Panc1 (cell line): ENCODE data around the gene CASP3. TPM values are rescaled to one million over a fixed set of nuclear protein-coding genes. Genes with fewer than 3 reads are reported as not detected.
"Not testable (repeated sequence)": the region's sequence is repeated elsewhere in the genome, so short reads cannot be mapped to it uniquely, and the experiment has no call there.

Experiments
- ATAC-seq: fragments of 200-7000 bp; cut with Tn5 transposase; 2 replicates; pipeline ENCODE4 v1.9.1; 2020; ENCODE audit warnings: mild to moderate bottlenecking, moderate library complexity
- BruUV-seq: library from RNA; stranded (reverse); fragments of 400-500 nt; replicated peaks from 2 replicates; lab custom pipeline; 2021; lab: Mats Ljungman, UMichigan
- CTCF ChIA-PET: fragments of 300-600 bp; sonication (Branson Sonifier 250); formaldehyde crosslinking; loops from one replicate; lab custom pipeline; 2022; ENCODE audit warnings: antibody characterized with exemption; lab: Charles Lee
- POLR2A ChIA-PET: fragments of 300-600 bp; sonication (Branson Sonifier 250); formaldehyde crosslinking; loops from one replicate; lab custom pipeline; 2022; ENCODE audit warnings: antibody characterized with exemption; lab: Charles Lee
- DNase-seq: peaks from one replicate; pipeline ENCODE4 v3.0.0-alpha.2; 2010; ENCODE audit warnings: low read depth, low spot score
- H3K27ac ChIP-seq: 2 replicates; pipeline ENCODE4 v1.5.1; 2011; ENCODE audit warnings: mild to moderate bottlenecking, low read length, inconsistent platforms
- H3K27me3 ChIP-seq: fragments of 200-500 bp; sonication (Bioruptor generic); 2 replicates; pipeline ENCODE4 v1.6.0; 2014; ENCODE audit warnings: low read length, inconsistent platforms; ENCODE audit not compliant: control insufficient read depth, insufficient read depth
- H3K36me3 ChIP-seq: fragments of 200-500 bp; sonication (Bioruptor generic); 2 replicates; pipeline ENCODE4 v1.5.1; 2014; ENCODE audit warnings: inconsistent platforms, mild to moderate bottlenecking, low read length, moderate library complexity; ENCODE audit not compliant: control insufficient read depth, insufficient read depth
- H3K4me1 ChIP-seq: 2 replicates; pipeline ENCODE4 v1.5.1; 2011; ENCODE audit warnings: inconsistent platforms, mild to moderate bottlenecking, low read length, moderate library complexity; ENCODE audit not compliant: control insufficient read depth, insufficient read depth
- H3K4me3 ChIP-seq, 2 experiments: 2 replicates each; pipeline ENCODE4 v1.5.1; 2011 to 2012; ENCODE audit warnings: low read depth in 2 of 2, low read length in 2 of 2, mild to moderate bottlenecking in 2 of 2, inconsistent platforms in 1 of 2, moderate library complexity in 1 of 2
- H3K9me3 ChIP-seq: fragments of 200-500 bp; sonication (Bioruptor generic); 2 replicates; pipeline ENCODE4 v1.5.1; 2014; ENCODE audit warnings: low read depth, mild to moderate bottlenecking, inconsistent platforms, low read length, moderate library complexity; ENCODE audit not compliant: control insufficient read depth, insufficient read depth
- POLR2AphosphoS5 ChIP-seq: IDR thresholded peaks from 2 replicates; pipeline ENCODE4 v1.6.1; 2012; ENCODE audit warnings: mild to moderate bottlenecking, low read depth, low read length, moderate library complexity
- SIN3A ChIP-seq: IDR thresholded peaks from 2 replicates; pipeline ENCODE4 v1.6.1; 2012; ENCODE audit warnings: low read depth, mild to moderate bottlenecking, low read length, moderate library complexity, borderline replicate concordance; ENCODE audit not compliant: insufficient read depth
- TCF7L2 ChIP-seq: IDR thresholded peaks from 2 replicates; pipeline ENCODE4 v1.6.1; 2011; ENCODE audit warnings: mild to moderate bottlenecking, low read depth, low read length, inconsistent platforms
- in situ Hi-C: cut with HindIII; loops from 2 replicates; pipeline ENCODE4 v1.10.0; 2016; ENCODE audit warnings: low sequenced_read_pairs, low pct_unique_long_range_greater_than_20kb
- intact Hi-C: fragments of 100-400 bp; cut with micrococcal nuclease; formaldehyde crosslinking; loops from one replicate; pipeline ENCODE4 v1.10.0; 2022; ENCODE audit not compliant: unreplicated experiment
- total RNA-seq: library from RNA; stranded (reverse); gene quantifications from one replicate; pipeline ENCODE4 v1.2.1, GENCODE V29; 2021; ENCODE audit not compliant: unreplicated experiment
- TF ChIP-seq, protein P1 (sequence below): fragments of 450-650 bp; IDR thresholded peaks from 2 replicates; pipeline ENCODE4 v1.5.1; 2017; ENCODE audit warnings: mild to moderate bottlenecking
- TF ChIP-seq, protein P2 (sequence below), 2 experiments: IDR thresholded peaks; 2 replicates each; pipeline ENCODE4 v1.6.1; 2011 to 2012; ENCODE audit warnings: low read depth in 2 of 2, control low read depth in 1 of 2, low read length in 1 of 2, mild to moderate bottlenecking in 1 of 2, moderate library complexity in 1 of 2; ENCODE audit not compliant: insufficient read depth in 1 of 2

CASP3 gene
- total RNA-seq, 1 experiment from 2014 or later: 24.3 TPM

DNA sequence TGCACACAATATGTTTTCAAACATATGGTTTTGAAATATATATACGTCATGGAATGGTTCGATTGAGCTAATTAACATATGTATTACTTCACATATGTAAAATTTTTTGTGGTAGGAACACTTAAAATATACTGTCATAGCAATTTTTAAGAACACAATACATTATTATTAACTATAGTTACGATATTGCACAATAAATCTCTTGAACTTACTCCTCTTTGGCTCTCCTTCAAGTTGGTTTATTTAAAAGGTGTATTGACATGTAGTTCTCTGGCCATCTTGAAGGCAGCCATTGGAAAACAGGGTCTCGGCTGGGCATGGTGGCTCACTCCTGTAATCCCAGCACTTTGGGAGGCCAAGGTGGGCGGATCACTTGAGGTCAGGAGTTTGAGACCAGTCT, 53.8 kb downstream of the CASP3 start:
- intact Hi-C loops (no loop called here), in situ Hi-C loops (no loop called here)

DNA sequence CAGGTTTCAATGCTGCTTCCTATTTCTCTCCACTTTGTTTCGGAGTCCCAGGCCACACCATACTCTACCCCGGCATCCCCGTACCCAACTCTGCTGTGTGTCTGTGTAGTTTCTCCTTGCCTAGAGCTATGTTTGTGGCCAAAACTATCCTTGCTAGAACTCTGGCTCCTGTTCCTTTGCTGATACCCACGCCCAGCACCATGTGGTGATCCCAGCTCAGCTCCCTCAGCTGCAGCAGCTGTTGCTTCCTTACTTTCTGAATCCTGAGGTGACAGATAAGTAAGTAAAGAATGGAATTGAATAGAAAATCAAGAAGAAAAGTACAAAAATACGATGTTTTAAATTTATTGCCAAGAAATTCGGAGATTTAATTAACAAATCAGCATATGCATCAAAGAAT, 55.8 kb downstream of the CASP3 start:
- no peaks in the 10 kb centered on the region for H3K27me3 ChIP-seq
- no peaks in the 10 kb centered on the region for H3K36me3 ChIP-seq
- in situ Hi-C loops (no loop called here), intact Hi-C loops (no loop called here)
- no peaks in the 10 kb centered on the region for H3K4me1 ChIP-seq
- ChIA-PET POLR2A (no interaction called here), CTCF (interaction anchor here (0.6 kb wide), 1 partner anchor 604 kb away, joined by 5 read pairs; no protein-coding TSS in a partner anchor)
- BruUV-seq: no TSS peak
- H3K27ac ChIP-seq: no peak overlapping the region
- TF ChIP-seq SIN3A: no peak
- TF ChIP-seq, protein P1, sequence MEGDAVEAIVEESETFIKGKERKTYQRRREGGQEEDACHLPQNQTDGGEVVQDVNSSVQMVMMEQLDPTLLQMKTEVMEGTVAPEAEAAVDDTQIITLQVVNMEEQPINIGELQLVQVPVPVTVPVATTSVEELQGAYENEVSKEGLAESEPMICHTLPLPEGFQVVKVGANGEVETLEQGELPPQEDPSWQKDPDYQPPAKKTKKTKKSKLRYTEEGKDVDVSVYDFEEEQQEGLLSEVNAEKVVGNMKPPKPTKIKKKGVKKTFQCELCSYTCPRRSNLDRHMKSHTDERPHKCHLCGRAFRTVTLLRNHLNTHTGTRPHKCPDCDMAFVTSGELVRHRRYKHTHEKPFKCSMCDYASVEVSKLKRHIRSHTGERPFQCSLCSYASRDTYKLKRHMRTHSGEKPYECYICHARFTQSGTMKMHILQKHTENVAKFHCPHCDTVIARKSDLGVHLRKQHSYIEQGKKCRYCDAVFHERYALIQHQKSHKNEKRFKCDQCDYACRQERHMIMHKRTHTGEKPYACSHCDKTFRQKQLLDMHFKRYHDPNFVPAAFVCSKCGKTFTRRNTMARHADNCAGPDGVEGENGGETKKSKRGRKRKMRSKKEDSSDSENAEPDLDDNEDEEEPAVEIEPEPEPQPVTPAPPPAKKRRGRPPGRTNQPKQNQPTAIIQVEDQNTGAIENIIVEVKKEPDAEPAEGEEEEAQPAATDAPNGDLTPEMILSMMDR: no peak
- no peak for TF ChIP-seq POLR2AphosphoS5
- TF ChIP-seq, protein P2, sequence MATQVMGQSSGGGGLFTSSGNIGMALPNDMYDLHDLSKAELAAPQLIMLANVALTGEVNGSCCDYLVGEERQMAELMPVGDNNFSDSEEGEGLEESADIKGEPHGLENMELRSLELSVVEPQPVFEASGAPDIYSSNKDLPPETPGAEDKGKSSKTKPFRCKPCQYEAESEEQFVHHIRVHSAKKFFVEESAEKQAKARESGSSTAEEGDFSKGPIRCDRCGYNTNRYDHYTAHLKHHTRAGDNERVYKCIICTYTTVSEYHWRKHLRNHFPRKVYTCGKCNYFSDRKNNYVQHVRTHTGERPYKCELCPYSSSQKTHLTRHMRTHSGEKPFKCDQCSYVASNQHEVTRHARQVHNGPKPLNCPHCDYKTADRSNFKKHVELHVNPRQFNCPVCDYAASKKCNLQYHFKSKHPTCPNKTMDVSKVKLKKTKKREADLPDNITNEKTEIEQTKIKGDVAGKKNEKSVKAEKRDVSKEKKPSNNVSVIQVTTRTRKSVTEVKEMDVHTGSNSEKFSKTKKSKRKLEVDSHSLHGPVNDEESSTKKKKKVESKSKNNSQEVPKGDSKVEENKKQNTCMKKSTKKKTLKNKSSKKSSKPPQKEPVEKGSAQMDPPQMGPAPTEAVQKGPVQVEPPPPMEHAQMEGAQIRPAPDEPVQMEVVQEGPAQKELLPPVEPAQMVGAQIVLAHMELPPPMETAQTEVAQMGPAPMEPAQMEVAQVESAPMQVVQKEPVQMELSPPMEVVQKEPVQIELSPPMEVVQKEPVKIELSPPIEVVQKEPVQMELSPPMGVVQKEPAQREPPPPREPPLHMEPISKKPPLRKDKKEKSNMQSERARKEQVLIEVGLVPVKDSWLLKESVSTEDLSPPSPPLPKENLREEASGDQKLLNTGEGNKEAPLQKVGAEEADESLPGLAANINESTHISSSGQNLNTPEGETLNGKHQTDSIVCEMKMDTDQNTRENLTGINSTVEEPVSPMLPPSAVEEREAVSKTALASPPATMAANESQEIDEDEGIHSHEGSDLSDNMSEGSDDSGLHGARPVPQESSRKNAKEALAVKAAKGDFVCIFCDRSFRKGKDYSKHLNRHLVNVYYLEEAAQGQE (IDR thresholded peaks at IDR 0.05; ENCODE audit: insufficient read depth in 1 of 2, low read depth in 2 of 2, low read length in 1 of 2): no peak
- TF ChIP-seq TCF7L2: no peak
- H3K9me3 ChIP-seq: no peaks in the 10 kb centered on the region
- H3K4me3 ChIP-seq: no peak overlapping the region
- no peak for ATAC-seq
- no peak for DNase-seq

More for the DNA sequence above, 53.8 kb downstream of the CASP3 start:
- BruUV-seq: no TSS peak
- no peak for DNase-seq
- ATAC-seq: no peak
- Histone ChIP-seq H3K27me3 (no peaks in the 10 kb centered on the region), H3K4me1 (no peaks in the 10 kb centered on the region), H3K9me3 (no peaks in the 10 kb centered on the region), H3K36me3 (no peaks in the 10 kb centered on the region), H3K27ac (no peak overlapping the region), H3K4me3 (no peak overlapping the region)
- TF ChIP-seq, protein P2 (IDR thresholded peaks at IDR 0.05; ENCODE audit: insufficient read depth in 1 of 2, low read depth in 2 of 2, low read length in 1 of 2): no peak
- TF ChIP-seq POLR2AphosphoS5 (no peak), SIN3A (no peak), TCF7L2 (no peak)
- TF ChIP-seq, protein P1: no peak
- POLR2A ChIA-PET: no interaction called here
- CTCF ChIA-PET: no interaction called here

DNA sequence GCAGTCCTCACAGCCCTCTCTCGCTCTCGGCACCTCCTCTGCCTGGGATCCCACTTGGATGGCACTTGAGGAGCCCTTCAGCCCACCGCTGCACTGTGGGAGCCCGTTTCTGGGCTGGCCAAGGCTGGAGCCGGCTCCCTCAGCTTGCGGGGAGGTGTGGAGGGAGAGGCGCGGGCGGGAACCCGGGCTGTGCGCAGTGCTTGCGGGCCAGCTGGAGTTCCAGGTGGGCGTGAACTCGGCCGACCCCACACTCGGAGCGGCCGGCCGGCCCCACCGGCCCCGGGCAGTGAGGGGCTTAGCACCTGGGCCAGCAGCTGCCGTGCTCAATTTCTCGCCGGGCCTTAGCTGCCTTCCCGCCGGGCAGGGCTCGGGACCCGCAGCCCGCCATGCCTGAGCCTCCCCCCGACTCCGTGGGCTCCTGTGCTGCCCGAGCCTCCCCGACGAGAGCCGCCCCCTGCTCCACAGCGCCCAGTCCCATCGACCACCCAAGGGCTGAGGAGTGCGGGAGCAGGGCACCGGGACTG, 57.4 kb downstream of the CASP3 start:
- H3K4me3 ChIP-seq, H3K36me3 ChIP-seq, CTCF ChIA-PET, H3K27ac ChIP-seq, H3K27me3 ChIP-seq, H3K4me1 ChIP-seq, DNase-seq, BruUV-seq, ATAC-seq, in situ Hi-C loops, intact Hi-C loops, H3K9me3 ChIP-seq: not testable (repeated sequence)
- POLR2A ChIA-PET: interaction anchor here (0.6 kb wide), 1 partner anchor 736 kb away, joined by 3 read pairs; no protein-coding TSS in a partner anchor
